GM12878 (cell line): Measurements from ENCODE around the gene EFNA2. TPM values are rescaled to one million over a fixed set of nuclear protein-coding genes. Genes with fewer than 3 reads are reported as not detected.

ENCODE experiments used
- BCLAF1 ChIP-seq: fragments of 450-650 bp; IDR thresholded peaks from 2 replicates; pipeline ENCODE4 v1.6.1; 2017; ENCODE audit warnings: antibody characterized with exemption, mild to moderate bottlenecking, moderate library complexity
- BHLHE40 ChIP-seq, 2 experiments: fragments of 450-650 bp in 1 of 2; IDR thresholded peaks; 2 replicates each; pipeline ENCODE4 v1.6.1; 2011 to 2017; ENCODE audit warnings: low read depth in 2 of 2, borderline replicate concordance in 1 of 2, improper control_type of control experiment in 1 of 2, low read length in 1 of 2, mild to moderate bottlenecking in 1 of 2
- CBX5 ChIP-seq: sonication (generic); IDR thresholded peaks from 2 replicates; pipeline ENCODE4 v1.6.1; 2016; ENCODE audit warnings: low read depth, moderate library complexity, mild to moderate bottlenecking, inconsistent platforms
- EED ChIP-seq: sonication (generic); IDR thresholded peaks from 2 replicates; pipeline ENCODE4 v1.6.1; 2016; ENCODE audit warnings: antibody characterized with exemption, low read depth
- EGR1 ChIP-seq, 2 experiments: IDR thresholded peaks; 1 replicate in 1 of 2; 2 replicates in 1 of 2; pipeline ENCODE4 v1.6.1; 2011 to 2012; ENCODE audit warnings: low read depth in 2 of 2, low read length in 2 of 2, borderline replicate concordance in 1 of 2, mild to moderate bottlenecking in 1 of 2, moderate library complexity in 1 of 2
- JUNB ChIP-seq: IDR thresholded peaks from 2 replicates; pipeline ENCODE4 v1.6.1; 2016; ENCODE audit warnings: antibody characterized with exemption, mild to moderate bottlenecking
- MEF2A ChIP-seq: IDR thresholded peaks from 2 replicates; pipeline ENCODE4 v1.6.1; 2011; ENCODE audit warnings: low read depth, mild to moderate bottlenecking, low read length, moderate library complexity; ENCODE audit not compliant: insufficient read depth
- NFYB ChIP-seq: IDR thresholded peaks from 2 replicates; pipeline ENCODE4 v1.6.1; 2011; ENCODE audit warnings: low read depth, mild to moderate bottlenecking, low read length, improper control_type of control experiment, moderate library complexity; ENCODE audit not compliant: insufficient read depth
- NKRF ChIP-seq: fragments of 450-650 bp; conservative IDR thresholded peaks from 2 replicates; pipeline ENCODE4 v1.6.1; 2017; ENCODE audit warnings: mild to moderate bottlenecking, moderate library complexity
- POU2F2 ChIP-seq: IDR thresholded peaks from 3 replicates; pipeline ENCODE4 v1.6.1; 2011; ENCODE audit warnings: low read depth, mild to moderate bottlenecking, low read length, borderline replicate concordance
- RBBP5 ChIP-seq: fragments of 200-600 bp; sonication (generic); conservative IDR thresholded peaks from 2 replicates; pipeline ENCODE4 v1.6.1; 2016
- RELB ChIP-seq: fragments of 450-650 bp; IDR thresholded peaks from 2 replicates; pipeline ENCODE4 v1.6.1; 2017; ENCODE audit warnings: low read depth, mild to moderate bottlenecking, moderate library complexity
- RUNX3 ChIP-seq: IDR thresholded peaks from 2 replicates; pipeline ENCODE4 v1.6.1; 2012; ENCODE audit warnings: low read length, inconsistent platforms
- SKIL ChIP-seq: fragments of 450-650 bp; IDR thresholded peaks from 2 replicates; pipeline ENCODE4 v1.6.1; 2017; ENCODE audit warnings: mild to moderate bottlenecking, low read depth, inconsistent platforms; ENCODE audit not compliant: poor library complexity, severe bottlenecking
- SP1 ChIP-seq: IDR thresholded peaks from one replicate; pipeline ENCODE4 v1.6.1; 2011; ENCODE audit warnings: low read depth, low read length
- TCF7 ChIP-seq: IDR thresholded peaks from 2 replicates; pipeline ENCODE4 v1.6.1; 2014; ENCODE audit warnings: antibody characterized with exemption, borderline replicate concordance
- polyA plus RNA-seq, 11 experiments: library from polyadenylated mRNA; depleted of rRNA in 4 of 11; unstranded in 6 of 11; stranded (reverse) in 5 of 11; fragments of >200 nt; fragmentation: Nextera tagmentation in 4 of 11; fragmentation: Illumina TruSeq in 1 of 11; extraction: Ambion mirVana in 4 of 11; extraction: Trizol in 1 of 11; gene quantifications; 1 replicate in 1 of 11; 2 replicates in 10 of 11; pipeline versions ENCODE4 v1.2.1 to v1.2.3, GENCODE V29; 2011 to 2016; ENCODE audit warnings: inconsistent platforms in 2 of 11, missing spikeins in 2 of 11, low read depth in 1 of 11
- total RNA-seq, 4 experiments: library from RNA; depleted of rRNA in 3 of 4; stranded (reverse); fragments of >200 nt in 3 of 4; fragmentation: Illumina TruSeq in 1 of 4; extraction: Trizol in 1 of 4; gene quantifications; 2 replicates each; pipeline versions ENCODE4 v1.2.1 to v1.2.3, GENCODE V29; 2013 to 2021
- TF ChIP-seq, protein P1 (sequence below), 3 experiments: IDR thresholded peaks in 2 of 3; conservative IDR thresholded peaks in 1 of 3; 2 replicates each; pipeline ENCODE4 v1.5.1; 2011; ENCODE audit warnings: low read depth in 3 of 3, low read length in 3 of 3, mild to moderate bottlenecking in 3 of 3, control low read depth in 2 of 3, moderate library complexity in 2 of 3, inconsistent platforms in 1 of 3, mixed read lengths in 1 of 3; ENCODE audit not compliant: control insufficient read depth in 2 of 3, insufficient read depth in 1 of 3; ENCODE audit errors: extremely low read depth in 1 of 3

The EFNA2 gene
- total and polyA plus RNA-seq, 10 of the 15 experiments (the other 5 are each of a cell fraction or from before 2014, with no cell fraction given): not detected

DNA sequence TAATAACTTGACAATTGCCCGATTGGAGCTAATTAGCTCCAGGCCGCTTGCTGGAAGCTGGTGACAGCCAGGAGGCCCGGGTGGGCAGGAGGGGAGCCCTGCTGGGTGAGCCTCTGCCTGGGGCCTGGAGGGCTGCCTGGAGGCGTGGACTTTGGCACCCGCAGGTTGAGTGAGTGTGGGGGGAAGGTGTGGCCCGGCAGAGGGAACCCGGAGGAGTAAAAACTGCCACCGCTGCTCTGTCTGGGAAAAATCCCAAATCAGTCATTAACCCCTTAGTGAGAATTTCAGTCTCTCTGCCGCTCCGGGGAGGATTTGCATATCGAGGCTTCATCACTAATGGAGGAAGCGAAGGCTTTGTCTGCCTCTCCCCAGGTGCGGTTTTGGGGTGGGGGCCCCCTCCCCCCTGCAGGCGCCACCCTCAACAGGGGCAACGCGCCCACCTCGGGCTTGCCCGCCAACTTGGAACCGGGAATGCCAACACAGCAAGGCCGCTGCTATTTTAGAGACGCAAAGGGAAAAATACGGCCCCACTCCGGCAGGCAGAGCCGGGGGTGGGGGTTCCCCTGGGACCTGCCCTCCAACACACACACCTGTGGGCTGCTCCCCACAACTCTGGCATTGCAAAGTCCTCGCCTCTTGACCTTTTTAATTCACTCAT, 6.2 kb downstream of the EFNA2 start (continued):
- TF ChIP-seq EGR1 (IDR thresholded peaks at IDR 0.05; ENCODE audit: borderline replicate concordance in 1 of 2, low read depth in 2 of 2, low read length in 2 of 2) (0 out of 3 replicates have a peak, but pooled peaks of 1 of the 2 experiments have one; percentile 34), JUNB (no peak), SP1 (no peak), BHLHE40 (IDR thresholded peaks at IDR 0.05; ENCODE audit: borderline replicate concordance in 1 of 2, low read depth in 2 of 2, low read length in 1 of 2) (0 out of 4 replicates have a peak, but pooled peaks of 1 of the 2 experiments have one; percentile 28), TCF7 (no peak), RBBP5 (no peak), RUNX3 (peak; percentile 62), NKRF (no peak), RELB (peak; percentile 41; the same call in 1 of the 2 replicates), EED (no peak), SKIL (no peak), NFYB (no peak), CBX5 (no peak), BCLAF1 (no peak), POU2F2 (peak; percentile 81; the same call in 2 of the 3 replicates), MEF2A (no peak)
- TF ChIP-seq, protein P1, sequence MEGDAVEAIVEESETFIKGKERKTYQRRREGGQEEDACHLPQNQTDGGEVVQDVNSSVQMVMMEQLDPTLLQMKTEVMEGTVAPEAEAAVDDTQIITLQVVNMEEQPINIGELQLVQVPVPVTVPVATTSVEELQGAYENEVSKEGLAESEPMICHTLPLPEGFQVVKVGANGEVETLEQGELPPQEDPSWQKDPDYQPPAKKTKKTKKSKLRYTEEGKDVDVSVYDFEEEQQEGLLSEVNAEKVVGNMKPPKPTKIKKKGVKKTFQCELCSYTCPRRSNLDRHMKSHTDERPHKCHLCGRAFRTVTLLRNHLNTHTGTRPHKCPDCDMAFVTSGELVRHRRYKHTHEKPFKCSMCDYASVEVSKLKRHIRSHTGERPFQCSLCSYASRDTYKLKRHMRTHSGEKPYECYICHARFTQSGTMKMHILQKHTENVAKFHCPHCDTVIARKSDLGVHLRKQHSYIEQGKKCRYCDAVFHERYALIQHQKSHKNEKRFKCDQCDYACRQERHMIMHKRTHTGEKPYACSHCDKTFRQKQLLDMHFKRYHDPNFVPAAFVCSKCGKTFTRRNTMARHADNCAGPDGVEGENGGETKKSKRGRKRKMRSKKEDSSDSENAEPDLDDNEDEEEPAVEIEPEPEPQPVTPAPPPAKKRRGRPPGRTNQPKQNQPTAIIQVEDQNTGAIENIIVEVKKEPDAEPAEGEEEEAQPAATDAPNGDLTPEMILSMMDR (IDR thresholded peaks at IDR 0.05 in 2 of 3, conservative IDR thresholded peaks at IDR 0.05 in 1 of 3; ENCODE audit: control insufficient read depth in 2 of 3, extremely low read depth in 1 of 3, insufficient read depth in 1 of 3, low read depth in 3 of 3, low read length in 3 of 3): no peak
